Subcutaneous adipose tissue (tissue), 4 donors: ENCODE results near the gene IL1RAPL2. TPM values are rescaled to one million over a fixed set of nuclear protein-coding genes. Genes with fewer than 3 reads are reported as not detected.

Experiments used
- small RNA-seq: library from RNA; depleted of rRNA; stranded (forward); fragments of <200 nt; gene quantifications from one replicate; pipeline ENCODE3, GENCODE V24; 2016
- total RNA-seq, 4 donors: library from RNA; depleted of rRNA; stranded (reverse); fragments of >200 nt; gene quantifications; one replicate each; pipeline ENCODE4 v1.1.0, GENCODE V29; 2016
- TF ChIP-seq, protein P1 (sequence below): fragments of 450-650 bp; IDR thresholded peaks from one replicate; pipeline ENCODE4 v1.5.1; 2016; ENCODE audit warnings: low read depth, mild to moderate bottlenecking, control low read depth, antibody characterized with exemption, moderate library complexity

Gene IL1RAPL2
- total RNA-seq, 4 donors from 2014 or later: 0.17 TPM; not detected in 3

DNA sequence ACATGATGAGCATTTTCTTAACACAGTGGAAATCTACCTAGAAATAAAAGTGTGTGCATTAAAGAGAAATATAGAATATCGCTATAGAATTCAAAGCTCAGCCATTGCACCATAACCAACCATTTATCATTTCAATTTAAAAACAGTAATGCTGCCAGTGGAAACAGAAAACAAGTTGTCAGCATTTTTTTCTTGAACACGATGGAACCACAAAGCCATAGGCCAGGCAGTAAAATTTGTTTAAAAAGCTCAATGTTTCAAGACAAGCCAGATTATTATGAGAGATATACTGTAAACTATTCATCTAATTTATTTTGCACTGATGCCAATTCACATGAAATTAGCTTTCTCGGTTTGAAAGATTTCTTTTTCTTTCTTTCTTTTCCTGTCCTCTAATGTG is 1209.7 kb downstream of the IL1RAPL2 start:
- TF ChIP-seq, protein P1, sequence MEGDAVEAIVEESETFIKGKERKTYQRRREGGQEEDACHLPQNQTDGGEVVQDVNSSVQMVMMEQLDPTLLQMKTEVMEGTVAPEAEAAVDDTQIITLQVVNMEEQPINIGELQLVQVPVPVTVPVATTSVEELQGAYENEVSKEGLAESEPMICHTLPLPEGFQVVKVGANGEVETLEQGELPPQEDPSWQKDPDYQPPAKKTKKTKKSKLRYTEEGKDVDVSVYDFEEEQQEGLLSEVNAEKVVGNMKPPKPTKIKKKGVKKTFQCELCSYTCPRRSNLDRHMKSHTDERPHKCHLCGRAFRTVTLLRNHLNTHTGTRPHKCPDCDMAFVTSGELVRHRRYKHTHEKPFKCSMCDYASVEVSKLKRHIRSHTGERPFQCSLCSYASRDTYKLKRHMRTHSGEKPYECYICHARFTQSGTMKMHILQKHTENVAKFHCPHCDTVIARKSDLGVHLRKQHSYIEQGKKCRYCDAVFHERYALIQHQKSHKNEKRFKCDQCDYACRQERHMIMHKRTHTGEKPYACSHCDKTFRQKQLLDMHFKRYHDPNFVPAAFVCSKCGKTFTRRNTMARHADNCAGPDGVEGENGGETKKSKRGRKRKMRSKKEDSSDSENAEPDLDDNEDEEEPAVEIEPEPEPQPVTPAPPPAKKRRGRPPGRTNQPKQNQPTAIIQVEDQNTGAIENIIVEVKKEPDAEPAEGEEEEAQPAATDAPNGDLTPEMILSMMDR: no peak

DNA sequence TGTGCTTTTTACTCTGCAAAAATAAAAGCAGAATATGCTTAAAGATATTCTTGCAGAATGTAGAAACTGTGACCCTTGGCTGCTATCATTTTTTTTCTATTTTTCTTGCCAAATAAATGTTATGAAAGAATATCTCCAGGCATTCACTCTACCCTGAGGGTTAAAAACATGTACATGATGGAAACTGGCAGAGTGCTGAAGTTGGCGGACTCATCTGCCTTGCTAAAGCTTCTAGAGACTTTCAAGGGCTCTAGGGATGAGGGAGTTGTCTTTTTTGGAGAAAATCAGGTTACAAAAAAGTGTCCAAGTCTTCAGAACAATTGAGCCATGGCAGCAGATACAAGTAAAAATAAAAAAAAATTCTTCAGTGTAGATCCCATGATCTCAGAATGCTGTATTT is 1215.8 kb downstream of the IL1RAPL2 start:
- TF ChIP-seq, protein P1: no peak

DNA sequence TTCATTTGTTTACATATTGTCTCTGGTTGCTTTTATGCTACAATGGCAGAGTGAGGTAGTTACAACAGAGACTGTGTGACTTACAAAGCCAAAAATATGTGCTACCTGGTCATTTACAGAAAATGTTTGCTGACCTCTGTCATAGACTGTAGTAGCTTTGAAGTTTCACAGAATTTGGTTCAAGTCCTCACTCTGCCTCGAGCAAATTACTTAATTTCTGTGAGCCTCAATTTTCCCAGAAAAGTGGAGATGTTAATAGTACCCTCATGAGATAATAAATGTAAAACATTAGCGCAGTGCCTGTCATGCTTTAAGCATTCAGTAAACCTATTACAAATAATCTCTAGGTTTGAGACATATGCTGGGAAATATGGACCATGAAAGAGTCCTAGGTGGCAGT is 1237.9 kb downstream of the IL1RAPL2 start:
- TF ChIP-seq, protein P1: no peak

DNA sequence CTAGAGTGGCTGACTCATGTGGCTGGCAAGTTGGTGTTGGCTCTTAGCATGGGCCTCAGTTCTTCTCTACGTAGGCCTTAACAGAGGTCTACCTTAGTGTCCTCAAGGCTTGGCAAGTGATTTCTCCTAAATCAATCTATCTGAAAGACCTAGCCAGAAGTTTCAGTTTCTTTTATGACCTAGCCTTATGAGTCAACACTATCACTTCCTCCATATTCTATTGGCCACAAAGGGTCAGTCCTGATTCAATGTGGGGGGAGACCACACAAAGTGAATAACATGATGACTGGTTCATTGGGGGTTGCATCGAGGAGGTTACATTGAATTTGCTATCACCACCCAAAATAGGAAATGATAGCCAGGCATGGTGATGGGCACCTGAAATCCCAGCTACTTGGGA is 1250.5 kb downstream of the IL1RAPL2 start:
- TF ChIP-seq, protein P1: no peak

Small RNAs within 50 kb of the gene (small RNA-seq; reads per million reads assigned to genes)
- gene RNU6-207P: not detected
